ENCODE results near the gene PTPRM.

PTPRM gene

DNA sequence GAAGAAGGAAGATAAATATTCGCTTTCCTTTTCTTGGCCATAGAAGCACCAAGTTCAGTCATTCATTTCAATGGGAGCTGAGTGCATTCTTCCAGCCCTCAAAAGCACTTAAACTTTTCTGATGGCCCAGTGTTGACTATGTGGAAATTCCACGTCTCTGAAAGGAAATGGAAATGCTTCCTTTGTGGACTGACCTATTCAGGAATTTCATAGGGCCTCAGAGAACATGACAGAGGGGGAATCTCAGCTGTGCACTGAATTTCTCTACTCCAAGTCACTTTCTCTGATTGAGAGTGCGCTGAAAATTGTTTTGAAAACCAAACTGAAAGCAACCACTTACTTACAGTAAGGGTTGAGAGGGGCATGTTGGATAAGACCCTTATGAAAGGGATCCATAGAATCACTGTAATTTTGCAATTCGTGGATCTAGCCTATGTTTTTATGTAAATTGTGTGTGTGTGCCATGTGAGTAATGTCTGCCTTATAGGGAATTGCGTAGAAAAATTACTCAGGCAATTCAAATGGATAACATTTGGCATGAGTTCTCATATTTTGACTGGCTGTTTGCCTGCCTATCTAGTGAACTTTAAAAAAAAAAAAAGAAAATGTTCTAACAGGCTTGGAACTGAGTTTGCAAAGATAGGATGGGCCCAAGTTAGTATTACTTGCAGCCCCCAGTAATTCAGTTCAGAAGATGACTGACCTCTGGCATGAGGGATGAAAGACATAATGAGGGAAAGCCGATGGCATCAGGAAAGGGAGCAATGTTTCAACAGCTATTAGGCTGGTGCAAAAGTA is 437.0 kb downstream of the PTPRM start:
- TF ChIP-seq, protein P1, sequence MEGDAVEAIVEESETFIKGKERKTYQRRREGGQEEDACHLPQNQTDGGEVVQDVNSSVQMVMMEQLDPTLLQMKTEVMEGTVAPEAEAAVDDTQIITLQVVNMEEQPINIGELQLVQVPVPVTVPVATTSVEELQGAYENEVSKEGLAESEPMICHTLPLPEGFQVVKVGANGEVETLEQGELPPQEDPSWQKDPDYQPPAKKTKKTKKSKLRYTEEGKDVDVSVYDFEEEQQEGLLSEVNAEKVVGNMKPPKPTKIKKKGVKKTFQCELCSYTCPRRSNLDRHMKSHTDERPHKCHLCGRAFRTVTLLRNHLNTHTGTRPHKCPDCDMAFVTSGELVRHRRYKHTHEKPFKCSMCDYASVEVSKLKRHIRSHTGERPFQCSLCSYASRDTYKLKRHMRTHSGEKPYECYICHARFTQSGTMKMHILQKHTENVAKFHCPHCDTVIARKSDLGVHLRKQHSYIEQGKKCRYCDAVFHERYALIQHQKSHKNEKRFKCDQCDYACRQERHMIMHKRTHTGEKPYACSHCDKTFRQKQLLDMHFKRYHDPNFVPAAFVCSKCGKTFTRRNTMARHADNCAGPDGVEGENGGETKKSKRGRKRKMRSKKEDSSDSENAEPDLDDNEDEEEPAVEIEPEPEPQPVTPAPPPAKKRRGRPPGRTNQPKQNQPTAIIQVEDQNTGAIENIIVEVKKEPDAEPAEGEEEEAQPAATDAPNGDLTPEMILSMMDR (conservative IDR thresholded peaks at IDR 0.05), result no peak
- H3K27ac ChIP-seq, result no peak overlapping the region

DNA sequence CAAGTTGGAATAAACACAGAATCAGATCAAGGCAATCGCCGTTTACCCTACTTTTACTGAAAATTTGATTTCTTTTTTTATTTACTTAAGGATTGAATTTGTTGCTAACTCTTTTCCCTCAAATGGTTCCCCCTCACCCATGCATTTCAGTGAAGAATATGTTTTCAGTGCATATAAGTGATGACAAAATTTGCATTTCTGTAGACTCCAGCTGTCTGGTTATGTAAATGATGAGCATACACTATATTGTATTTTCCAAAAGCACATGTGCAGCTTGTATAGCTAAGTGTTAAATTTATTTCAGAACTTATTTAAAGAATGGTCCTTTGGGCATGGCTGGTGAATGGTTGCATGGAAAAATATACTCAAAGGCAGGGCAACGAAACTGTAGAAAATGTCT is 437.7 kb downstream of the PTPRM start:
- TF ChIP-seq, protein P1 (conservative IDR thresholded peaks at IDR 0.05), result no peak
- H3K27ac ChIP-seq, result no peak overlapping the region

DNA sequence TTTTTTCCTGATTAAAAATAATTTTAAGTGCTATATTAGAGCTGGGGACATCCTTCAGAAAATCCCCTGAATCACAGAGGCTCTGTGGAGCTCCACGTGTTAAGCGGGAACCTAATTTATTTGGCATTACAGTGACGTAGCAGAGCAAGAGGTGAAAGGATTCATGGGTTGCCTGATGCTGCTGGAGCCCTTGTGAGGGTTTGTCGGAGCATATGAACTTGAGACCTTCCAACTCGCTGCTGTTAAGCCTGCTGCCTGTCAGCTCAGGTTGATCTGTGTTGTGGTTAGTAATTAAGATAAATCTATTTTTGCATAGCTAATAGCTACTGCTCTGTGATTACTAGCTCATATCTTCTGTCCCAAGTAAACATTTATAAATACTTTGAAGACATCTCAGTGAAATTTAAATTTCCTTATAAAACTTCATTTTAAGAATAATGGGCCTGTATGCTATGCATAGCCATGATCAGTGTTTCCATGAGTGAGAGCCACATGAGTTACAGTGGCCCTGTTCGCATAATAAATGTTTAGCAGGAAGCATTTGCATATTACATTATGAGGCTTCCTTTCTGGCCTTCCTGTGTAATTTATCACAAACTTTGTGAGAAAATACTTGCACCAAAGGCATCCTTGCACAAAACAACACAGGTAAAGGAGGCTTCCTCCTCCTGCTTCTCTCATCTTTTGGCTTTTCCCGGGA is 438.9 kb downstream of the PTPRM start:
- H3K27ac ChIP-seq, result no peak overlapping the region
- TF ChIP-seq, protein P1 (conservative IDR thresholded peaks at IDR 0.05), result no peak

GRCh38 chr18:8006979-8007378 is 439.9 kb downstream of the PTPRM start:
- TF ChIP-seq, protein P1 (conservative IDR thresholded peaks at IDR 0.05), result no peak
- H3K27ac ChIP-seq, result no peak overlapping the region

DNA sequence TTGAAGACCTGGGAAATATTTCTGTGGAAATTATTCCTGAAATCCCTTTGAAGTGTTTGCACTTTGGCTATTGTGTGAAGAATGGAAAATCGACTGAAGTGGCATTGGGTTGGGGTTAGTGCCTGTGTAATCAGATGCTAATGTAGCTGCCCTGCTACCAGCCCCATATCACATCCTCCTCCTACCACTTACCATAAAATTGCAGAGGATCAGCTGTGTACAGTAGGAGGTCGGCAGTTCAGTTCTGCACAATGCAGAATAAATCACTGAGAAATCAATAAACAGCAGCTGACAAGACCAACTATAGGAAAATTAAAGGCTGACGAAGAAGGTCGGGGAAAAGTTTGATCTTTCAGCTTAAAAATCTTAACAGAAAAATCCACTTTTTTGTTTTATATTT is 440.9 kb downstream of the PTPRM start:
- TF ChIP-seq, protein P1 (conservative IDR thresholded peaks at IDR 0.05), result no peak
- no peak overlapping the region for H3K27ac ChIP-seq

- H3K27ac ChIP-seq, result no peak overlapping the region
- TF ChIP-seq, protein P1 (conservative IDR thresholded peaks at IDR 0.05), result no peak
Measured at GRCh38 chr18:8011361-8011760, 444.2 kb downstream of the PTPRM start.

DNA sequence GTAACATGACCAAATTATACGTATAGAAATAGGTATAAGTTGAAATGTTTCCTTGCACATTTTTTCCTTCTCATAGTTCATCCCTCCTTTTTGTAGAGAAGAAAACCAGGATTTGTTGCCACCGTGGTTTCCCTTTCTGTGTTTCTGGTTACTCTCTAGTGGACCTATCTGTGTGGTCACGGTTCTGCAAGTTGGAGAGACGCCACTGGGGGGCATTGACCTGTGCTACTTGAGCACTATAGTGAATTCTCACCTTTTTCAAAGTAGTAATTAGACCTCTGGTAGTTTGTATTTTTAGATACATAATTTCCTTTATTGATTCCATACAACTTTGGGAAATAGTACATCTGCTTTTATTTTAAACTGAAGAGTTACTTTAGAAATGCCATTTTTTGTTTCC is 444.8 kb downstream of the PTPRM start:
- TF ChIP-seq, protein P1 (conservative IDR thresholded peaks at IDR 0.05), result no peak
- no peak overlapping the region for H3K27ac ChIP-seq
